ENCODE measurements around the gene BNIP5.

BNIP5 gene

DNA sequence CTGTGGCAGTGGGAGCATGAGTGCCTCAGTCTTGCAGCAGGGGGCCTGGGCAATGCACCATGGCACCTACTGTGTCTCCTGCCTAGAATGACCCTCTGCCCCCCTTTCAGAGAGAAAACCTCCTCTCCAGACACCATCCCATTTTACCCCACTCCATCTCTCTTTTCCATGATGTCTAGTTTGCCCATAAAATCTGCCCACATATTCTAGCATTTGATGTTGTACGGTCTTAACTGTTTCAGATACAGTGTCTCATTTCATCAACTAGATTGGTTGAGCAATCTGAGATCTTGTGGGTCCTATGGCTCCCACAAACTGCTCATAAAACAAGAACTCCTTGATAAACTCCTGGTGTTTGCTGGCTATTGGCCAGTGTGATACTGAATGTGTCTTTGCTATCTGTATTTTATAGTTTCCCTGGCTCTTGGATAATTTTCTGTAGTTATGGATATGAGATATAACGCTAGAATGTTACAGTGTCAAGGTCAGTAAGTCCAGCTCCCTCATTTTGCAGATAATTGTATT, 58.7 kb downstream of the BNIP5 start:
- ChIA-PET CTCF (interaction anchor here (1.6 kb wide), 1 partner anchor 24 kb away, joined by 3 read pairs; no protein-coding TSS in a partner anchor), POLR2A (no interaction called here)
- H3K36me3 ChIP-seq (ENCODE audit: control insufficient read depth in 2 of 2, insufficient read depth in 1 of 2, low read length in 2 of 2): no peaks in the 10 kb centered on the region
- no peak overlapping the region for H3K27ac ChIP-seq (ENCODE audit: extremely low read depth, low read depth, low read length)
- no peaks in the 10 kb centered on the region for H3K9me3 ChIP-seq (ENCODE audit: control insufficient read depth, insufficient read depth, low read depth, low read length)
- peak; percentile 59 for TF ChIP-seq ZIC2 (tag by site-specific recombination; IDR thresholded peaks at IDR 0.05)
- TF ChIP-seq OSR2 (tag by site-specific recombination; IDR thresholded peaks at IDR 0.05): no peak
- no peak for TF ChIP-seq ZNF155 (tag by site-specific recombination; IDR thresholded peaks at IDR 0.05)
- peak; percentile 83 for TF ChIP-seq EGR2 (tag by site-specific recombination; IDR thresholded peaks at IDR 0.05; ENCODE audit: low read depth)
- no peak for TF ChIP-seq ZNF670 (tag by site-specific recombination; IDR thresholded peaks at IDR 0.05; ENCODE audit: low read depth)
- TF ChIP-seq ZFHX2 (tag by site-specific recombination; conservative IDR thresholded peaks at IDR 0.05): peak; percentile 87
- H3K4me3 ChIP-seq (ENCODE audit: low read depth, low read length): no peak overlapping the region
- no peaks in the 10 kb centered on the region for H3K4me1 ChIP-seq (ENCODE audit: control insufficient read depth, insufficient read depth, low read length)

DNA sequence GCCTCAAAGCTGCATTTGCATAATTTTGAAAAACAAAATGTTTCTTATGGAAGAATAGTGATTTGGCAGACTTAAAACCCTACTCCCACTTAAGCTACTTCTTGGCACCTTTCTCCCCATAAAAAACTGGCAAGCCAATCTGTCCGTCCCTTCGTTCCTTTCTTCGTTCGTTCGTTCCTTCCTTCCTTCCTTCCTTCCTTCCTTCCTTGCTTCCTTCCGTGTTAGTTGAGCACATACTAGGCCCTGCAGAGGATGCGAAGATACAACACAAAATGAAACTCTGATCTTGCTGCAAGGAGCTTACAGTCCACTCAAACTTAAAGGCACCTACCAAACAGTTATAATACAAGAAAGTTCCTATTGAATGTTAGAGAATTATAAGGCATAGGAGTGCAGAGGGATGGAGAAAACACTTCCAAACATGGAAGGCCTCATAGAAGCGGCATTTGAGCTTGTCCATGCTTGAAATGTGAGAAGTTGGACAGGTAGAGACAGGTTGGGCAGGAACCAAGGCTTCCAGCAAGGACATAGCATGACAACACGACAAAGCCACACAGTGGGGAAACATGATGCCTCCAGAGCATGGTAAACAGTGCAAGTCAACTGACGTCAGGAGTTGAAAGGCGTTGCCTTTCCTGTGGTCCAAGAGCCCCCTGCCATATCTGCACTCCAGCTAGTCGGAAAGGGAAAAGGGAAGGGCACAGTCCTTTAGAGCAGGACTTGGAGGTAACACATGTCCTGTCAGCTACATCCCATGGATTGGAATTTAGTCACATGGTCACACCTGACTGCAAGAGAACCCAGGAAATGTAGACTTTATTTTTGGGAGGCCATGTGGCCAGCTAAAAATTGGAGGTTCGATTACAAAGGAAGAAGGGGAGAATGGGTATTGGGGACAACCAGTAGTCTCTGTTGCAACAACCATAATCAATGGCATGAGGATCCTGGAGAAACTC, 59.8 kb downstream of the BNIP5 start:
- H3K36me3 ChIP-seq (ENCODE audit: control insufficient read depth in 2 of 2, insufficient read depth in 1 of 2, low read length in 2 of 2): no peaks in the 10 kb centered on the region
- H3K27ac ChIP-seq (ENCODE audit: extremely low read depth, low read depth, low read length): no peak overlapping the region
- ChIA-PET CTCF (interaction anchor here (0.6 to 1.9 kb wide), 7 partner anchors 11 to 146 kb away, joined by 3 to 7 read pairs (median 4); no protein-coding TSS in a partner anchor), POLR2A (no interaction called here)
- no peaks in the 10 kb centered on the region for H3K9me3 ChIP-seq (ENCODE audit: control insufficient read depth, insufficient read depth, low read depth, low read length)
- TF ChIP-seq WT1 (tag by site-specific recombination; IDR thresholded peaks at IDR 0.05) (no peak), ZNF664 (tag by site-specific recombination; IDR thresholded peaks at IDR 0.05) (peak; percentile 91), ZNF777 (tag by site-specific recombination; IDR thresholded peaks at IDR 0.05; ENCODE audit: borderline replicate concordance) (no peak), ZNF366 (tag by site-specific recombination; conservative IDR thresholded peaks at IDR 0.05) (0 out of 2 replicates have a peak, but pooled peaks have one; percentile 18)
- no peak overlapping the region for H3K4me3 ChIP-seq (ENCODE audit: low read depth, low read length)
- no peaks in the 10 kb centered on the region for H3K4me1 ChIP-seq (ENCODE audit: control insufficient read depth, insufficient read depth, low read length)

DNA sequence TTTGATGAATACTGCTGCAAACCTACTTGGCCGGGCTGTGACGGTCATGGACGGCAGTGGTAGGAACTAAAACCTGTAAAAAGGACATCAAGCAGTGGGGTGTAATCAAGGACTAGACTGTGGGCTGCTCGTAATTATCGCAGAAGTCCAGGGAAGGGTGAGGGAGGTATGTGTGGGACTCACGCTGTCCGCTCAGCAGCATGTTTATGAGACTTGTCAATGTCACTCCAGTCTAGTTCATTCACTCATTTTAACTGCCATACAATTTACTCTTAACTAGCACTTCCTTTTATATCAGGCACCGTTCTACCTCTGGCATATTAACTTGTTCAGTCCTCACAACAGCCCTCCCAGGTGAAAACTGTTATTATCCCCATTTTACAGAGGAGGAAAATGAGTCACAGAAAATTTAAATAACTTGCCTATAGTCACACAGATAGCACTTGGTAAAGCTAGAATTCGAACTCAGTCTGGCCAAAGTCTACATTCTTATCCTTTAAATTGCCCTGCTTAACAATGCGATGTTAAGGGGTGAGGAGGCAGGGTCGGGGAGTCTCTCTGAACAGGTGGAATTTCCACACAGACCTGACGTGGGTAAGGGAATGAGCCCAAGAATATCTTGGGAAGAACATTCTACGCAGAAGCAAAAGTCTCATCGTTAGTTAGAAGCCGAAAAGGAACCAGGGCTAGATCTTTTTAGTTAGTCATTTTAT, 62.7 kb downstream of the BNIP5 start:
- no peaks in the 10 kb centered on the region for H3K36me3 ChIP-seq (ENCODE audit: control insufficient read depth in 2 of 2, insufficient read depth in 1 of 2, low read length in 2 of 2)
- H3K4me1 ChIP-seq (ENCODE audit: control insufficient read depth, insufficient read depth, low read length): no peaks in the 10 kb centered on the region
- H3K9me3 ChIP-seq (ENCODE audit: control insufficient read depth, insufficient read depth, low read depth, low read length): no peaks in the 10 kb centered on the region
- H3K27ac ChIP-seq (ENCODE audit: extremely low read depth, low read depth, low read length): no peak overlapping the region
- CTCF ChIA-PET: no interaction called here
- TF ChIP-seq ZFHX2 (tag by site-specific recombination; conservative IDR thresholded peaks at IDR 0.05): peak; percentile 79
- peak; percentile 82 for TF ChIP-seq EGR2 (tag by site-specific recombination; IDR thresholded peaks at IDR 0.05; ENCODE audit: low read depth)
- TF ChIP-seq ZIC2 (tag by site-specific recombination; IDR thresholded peaks at IDR 0.05): peak; percentile 89
- no peak for TF ChIP-seq SALL2 (tag by site-specific recombination; IDR thresholded peaks at IDR 0.05; ENCODE audit: borderline replicate concordance)
- TF ChIP-seq, protein P1, sequence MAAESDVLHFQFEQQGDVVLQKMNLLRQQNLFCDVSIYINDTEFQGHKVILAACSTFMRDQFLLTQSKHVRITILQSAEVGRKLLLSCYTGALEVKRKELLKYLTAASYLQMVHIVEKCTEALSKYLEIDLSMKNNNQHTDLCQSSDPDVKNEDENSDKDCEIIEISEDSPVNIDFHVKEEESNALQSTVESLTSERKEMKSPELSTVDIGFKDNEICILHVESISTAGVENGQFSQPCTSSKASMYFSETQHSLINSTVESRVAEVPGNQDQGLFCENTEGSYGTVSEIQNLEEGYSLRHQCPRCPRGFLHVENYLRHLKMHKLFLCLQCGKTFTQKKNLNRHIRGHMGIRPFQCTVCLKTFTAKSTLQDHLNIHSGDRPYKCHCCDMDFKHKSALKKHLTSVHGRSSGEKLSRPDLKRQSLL (tag by site-specific recombination; IDR thresholded peaks at IDR 0.05): no peak
- TF ChIP-seq ZNF19 (tag by site-specific recombination; IDR thresholded peaks at IDR 0.05; ENCODE audit: low read depth): no peak
- no peak for TF ChIP-seq KLF1 (tag by site-specific recombination; IDR thresholded peaks at IDR 0.05)
- TF ChIP-seq SP7 (tag by site-specific recombination; IDR thresholded peaks at IDR 0.05): peak; percentile 19; the same call in 1 of the 2 replicates
- no peak overlapping the region for H3K4me3 ChIP-seq (ENCODE audit: low read depth, low read length)
- POLR2A ChIA-PET: no interaction called here
